Large intestine (tissue), 3 donors: ENCODE data around the gene SP100. TPM values are rescaled to one million over a fixed set of nuclear protein-coding genes. Genes with fewer than 3 reads are reported as not detected.

Experiments used
- DNase-seq, 2 donors: peaks; one replicate each; pipeline versions ENCODE4 v3.0.0 to v3.0.0-alpha.2; 2013
- H3K27ac ChIP-seq: one replicate; pipeline ENCODE4 v1.5.1; 2013; ENCODE audit warnings: low read length
- H3K27me3 ChIP-seq: 2 replicates; pipeline ENCODE4 v1.6.1; 2013; ENCODE audit warnings: low read length; ENCODE audit not compliant: control insufficient read depth, insufficient read depth
- H3K36me3 ChIP-seq: 2 replicates; pipeline ENCODE4 v1.6.1; 2013; ENCODE audit warnings: low read length; ENCODE audit not compliant: control insufficient read depth, insufficient read depth
- H3K4me1 ChIP-seq: one replicate; pipeline ENCODE4 v1.6.1; 2013; ENCODE audit warnings: low read length; ENCODE audit not compliant: control insufficient read depth, insufficient read depth
- H3K4me3 ChIP-seq: one replicate; pipeline ENCODE4 v1.5.1; 2013; ENCODE audit warnings: low read length
- H3K9me3 ChIP-seq: one replicate; pipeline ENCODE4 v1.6.1; 2013; ENCODE audit warnings: mild to moderate bottlenecking, low read depth, low read length, moderate library complexity; ENCODE audit not compliant: control insufficient read depth
- WGBS: methylation state at CpG from one replicate; pipeline ENCODE4 v1.1.5; 2013; ENCODE audit warnings: low lambda C conversion rate; ENCODE audit not compliant: insufficient coverage; 5-methylcytosine and 5-hydroxymethylcytosine counted together
- polyA plus RNA-seq: library from polyadenylated mRNA; unstranded; fragments of 120-200 nt; gene quantifications from one replicate; pipeline ENCODE4 v1.2.1, GENCODE V29; 2013

SP100 gene
- polyA plus RNA-seq, 1 donor: 43.7 TPM

DNA sequence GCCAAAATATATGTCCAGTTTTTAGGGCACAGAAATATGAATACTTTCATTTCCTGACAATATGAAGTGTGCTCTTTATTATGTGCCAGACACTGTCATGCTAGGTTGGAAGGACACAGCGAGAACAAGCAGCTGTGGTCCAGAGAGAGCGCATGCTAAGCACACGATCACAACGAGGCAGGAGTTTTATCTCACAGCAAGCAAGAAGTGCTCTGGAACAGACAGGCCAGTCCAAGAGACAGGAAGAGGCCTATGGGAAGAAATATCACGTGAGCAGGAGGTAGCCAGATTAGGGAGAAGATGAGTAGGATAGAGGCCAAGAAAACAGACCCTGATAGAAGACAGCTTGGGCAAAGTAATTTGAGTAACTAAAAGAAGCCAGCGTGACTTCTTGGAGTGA lies 161.1 kb downstream of the SP100 start:
- H3K27ac ChIP-seq: no peak overlapping the region
- DNase-seq: peak in 1 of 2 donors; percentile 9

DNA sequence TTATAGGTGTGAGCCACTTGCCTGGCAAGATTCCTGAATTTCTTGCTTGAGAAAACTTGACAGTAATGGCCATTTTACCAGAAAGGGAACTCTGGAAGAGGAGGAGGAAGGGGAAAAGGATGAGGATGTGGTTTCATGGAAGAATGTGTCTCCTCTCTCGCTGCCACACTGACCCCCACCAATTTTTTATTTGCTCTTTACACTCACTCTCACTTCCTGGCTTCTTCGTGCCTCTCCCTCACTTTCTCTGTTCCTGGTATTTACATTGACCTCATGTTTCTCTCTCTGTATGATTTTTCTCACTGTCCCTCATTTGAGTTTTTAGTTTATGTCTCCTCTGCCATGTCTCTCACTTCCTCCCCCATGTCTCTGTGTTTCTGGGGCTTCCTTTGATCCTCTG lies 162.1 kb downstream of the SP100 start:
- no peaks in the 10 kb centered on the region for H3K4me1 ChIP-seq
- H3K4me3 ChIP-seq: no peak overlapping the region
- H3K27ac ChIP-seq: no peak overlapping the region
- no peak for DNase-seq
- peaks cover 5% of the 10 kb centered on the region for H3K27me3 ChIP-seq
- no peaks in the 10 kb centered on the region for H3K36me3 ChIP-seq
- H3K9me3 ChIP-seq: no peaks in the 10 kb centered on the region
- WGBS: 17% methylated on average over 2 of the region's 2 CpGs

More for the DNA sequence above, 161.1 kb downstream of the SP100 start:
- Histone ChIP-seq H3K4me3 (no peak overlapping the region), H3K4me1 (no peaks in the 10 kb centered on the region), H3K9me3 (no peaks in the 10 kb centered on the region), H3K36me3 (no peaks in the 10 kb centered on the region), H3K27me3 (peaks cover 5% of the 10 kb centered on the region)
- 80% methylated on average over 1 of the region's 6 CpGs for WGBS

DNA sequence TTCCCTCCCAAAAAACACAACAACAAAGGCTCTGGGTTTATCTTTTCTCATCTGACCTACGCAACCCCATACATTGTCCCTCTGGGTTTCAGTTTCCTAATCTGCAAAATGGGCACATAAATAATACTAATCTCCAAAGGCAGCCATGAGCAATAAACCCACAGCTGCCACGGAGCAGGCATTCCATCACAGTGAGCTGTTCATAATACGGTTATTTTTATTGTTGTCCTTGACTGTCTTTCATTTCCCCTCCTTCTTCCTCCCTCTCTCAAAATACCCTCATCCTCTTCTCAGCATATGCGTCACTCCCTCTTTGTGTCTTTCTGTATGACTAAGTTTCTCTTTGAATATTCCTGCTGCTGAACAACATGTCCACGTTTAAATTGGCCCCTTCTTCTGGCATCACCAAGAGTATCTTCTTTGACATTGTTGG lies 166.9 kb downstream of the SP100 start:
- no peak for DNase-seq
- Histone ChIP-seq H3K36me3 (no peaks in the 10 kb centered on the region), H3K9me3 (no peaks in the 10 kb centered on the region), H3K4me3 (no peak overlapping the region), H3K4me1 (no peaks in the 10 kb centered on the region), H3K27ac (no peak overlapping the region), H3K27me3 (peaks cover 5% of the 10 kb centered on the region)
- WGBS: 89% methylated on average over 3 of the region's 5 CpGs

DNA sequence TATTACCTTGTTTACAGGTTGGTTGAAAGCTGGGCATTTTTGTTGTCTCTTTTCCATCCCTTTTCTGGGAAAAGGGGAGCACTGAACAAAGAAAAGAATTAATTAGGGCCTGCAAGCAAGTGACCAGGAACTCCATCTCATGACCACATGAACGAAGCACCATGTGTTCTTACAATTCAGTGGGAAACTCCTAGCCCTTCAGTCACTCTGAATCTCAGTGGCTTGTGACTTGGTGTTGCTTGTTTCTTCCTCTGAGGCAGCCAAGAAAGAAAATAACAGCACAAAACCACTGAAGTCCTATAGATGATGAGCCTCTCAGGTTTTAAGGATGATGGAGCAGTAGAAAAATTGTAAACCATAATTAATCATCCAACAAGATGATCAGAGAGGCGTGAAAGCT lies 167.6 kb downstream of the SP100 start:
- Histone ChIP-seq H3K4me1 (no peaks in the 10 kb centered on the region), H3K27ac (no peak overlapping the region), H3K27me3 (peaks cover 5% of the 10 kb centered on the region), H3K36me3 (no peaks in the 10 kb centered on the region), H3K4me3 (no peak overlapping the region), H3K9me3 (no peaks in the 10 kb centered on the region)
- no CpG with 5 or more reads among the region's 2 CpGs for WGBS
- no peak for DNase-seq

DNA sequence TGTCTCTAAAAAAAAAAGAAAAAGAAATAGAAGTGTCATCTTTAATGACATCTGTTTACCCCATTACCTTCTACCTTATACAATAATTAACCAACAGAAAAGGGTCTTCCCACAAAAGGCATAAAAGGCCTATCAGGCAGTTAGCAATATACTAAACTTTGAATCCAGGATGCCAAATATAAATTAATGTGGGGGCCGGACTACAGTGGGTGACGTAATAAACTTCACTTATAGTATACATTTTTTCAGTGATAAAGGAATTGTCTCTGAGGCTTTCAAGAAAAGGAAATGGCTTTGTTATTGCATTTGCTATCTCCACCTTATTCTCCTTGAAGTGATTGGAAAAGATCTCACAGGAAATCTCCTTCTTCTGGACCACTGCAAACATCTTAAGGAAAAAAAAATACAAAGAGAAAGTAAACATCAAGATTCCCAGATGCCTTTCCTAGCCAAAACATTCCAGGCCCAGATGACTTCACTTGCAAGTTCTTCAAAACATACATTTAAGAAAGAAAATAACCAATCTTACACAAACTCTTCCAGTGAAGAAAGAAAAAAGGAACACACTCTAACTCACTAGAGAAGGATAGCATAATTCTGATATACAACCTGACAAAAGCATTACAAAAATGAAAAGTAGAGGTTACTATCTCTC lies 170.5 kb downstream of the SP100 start:
- Histone ChIP-seq H3K4me3 (no peak overlapping the region), H3K27ac (no peak overlapping the region), H3K9me3 (no peaks in the 10 kb centered on the region), H3K4me1 (no peaks in the 10 kb centered on the region), H3K27me3 (no peaks in the 10 kb centered on the region), H3K36me3 (no peaks in the 10 kb centered on the region)
- WGBS: 70% methylated on average over 2 of the region's 2 CpGs
- DNase-seq: no peak

DNA sequence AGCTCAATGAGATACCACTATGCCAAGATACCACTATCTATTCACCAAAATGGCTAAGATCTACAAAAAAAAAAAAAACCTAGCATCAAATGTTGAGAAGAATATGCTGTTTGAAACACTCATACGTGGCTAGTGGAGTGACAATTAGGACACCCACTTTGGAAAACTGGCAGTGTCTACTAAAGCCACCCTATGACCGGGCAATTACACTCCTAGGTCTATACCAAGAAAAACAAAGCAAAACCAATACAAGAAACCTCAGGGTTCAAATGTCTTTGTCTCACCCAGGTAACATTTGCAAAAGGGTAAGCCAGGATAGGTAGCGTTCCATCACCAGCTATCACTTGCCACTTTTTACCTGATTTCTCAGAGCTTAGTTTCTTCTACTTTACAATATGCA lies 173.0 kb downstream of the SP100 start:
- H3K36me3 ChIP-seq: no peaks in the 10 kb centered on the region
- no peaks in the 10 kb centered on the region for H3K9me3 ChIP-seq
- no peak overlapping the region for H3K27ac ChIP-seq
- DNase-seq: no peak
- 100% methylated on average over 1 of the region's 3 CpGs for WGBS
- no peaks in the 10 kb centered on the region for H3K27me3 ChIP-seq
- H3K4me1 ChIP-seq: no peaks in the 10 kb centered on the region
- no peak overlapping the region for H3K4me3 ChIP-seq

DNA sequence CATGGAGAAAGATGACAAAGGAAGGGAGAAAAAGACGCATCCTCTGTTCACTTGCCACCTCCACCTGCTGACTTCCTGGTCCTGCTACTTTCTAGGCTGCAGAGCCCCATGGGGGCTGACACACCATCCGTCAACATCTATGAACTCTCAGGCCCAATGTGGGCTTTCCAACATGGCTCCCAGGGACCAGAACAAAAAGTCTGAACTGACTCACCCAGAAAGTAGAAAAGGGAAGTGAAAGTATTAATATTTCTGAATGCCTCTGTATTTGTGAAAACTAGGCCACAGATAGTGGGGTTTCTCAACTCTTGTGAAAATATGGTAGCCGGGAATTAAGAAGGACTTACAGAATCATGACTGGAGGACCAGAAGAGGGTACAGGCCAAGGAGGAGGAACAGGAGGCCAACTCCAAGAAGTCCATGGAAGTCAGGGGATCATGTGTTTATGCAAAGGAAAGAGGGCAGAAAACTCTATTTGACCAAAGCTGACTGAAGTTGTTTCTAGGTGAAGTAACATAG lies 173.6 kb downstream of the SP100 start:
- Histone ChIP-seq H3K4me1 (no peaks in the 10 kb centered on the region), H3K27ac (no peak overlapping the region), H3K27me3 (no peaks in the 10 kb centered on the region), H3K36me3 (no peaks in the 10 kb centered on the region), H3K9me3 (no peaks in the 10 kb centered on the region), H3K4me3 (no peak overlapping the region)
- DNase-seq: no peak
- 100% methylated on average over 1 of the region's 3 CpGs for WGBS

DNA sequence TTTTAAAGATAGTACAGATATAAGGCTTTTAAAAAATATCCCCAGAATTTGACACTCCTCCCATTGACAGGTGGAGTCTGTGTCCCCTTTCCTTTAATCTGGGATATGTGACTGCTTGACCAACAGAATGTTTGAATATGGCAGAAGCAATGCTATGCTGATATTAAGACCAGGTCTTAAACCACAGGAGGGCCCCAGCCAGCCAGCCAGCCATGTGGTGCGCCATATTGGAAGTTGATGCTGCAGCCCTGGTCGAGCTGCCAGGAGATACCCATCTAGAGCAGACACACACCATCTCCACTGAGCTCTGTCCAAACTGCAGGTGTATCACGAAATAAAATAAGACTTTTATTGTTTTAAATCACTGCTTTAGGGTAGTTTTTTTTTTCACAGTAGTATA lies 174.3 kb downstream of the SP100 start:
- Histone ChIP-seq H3K4me1 (no peaks in the 10 kb centered on the region), H3K4me3 (no peak overlapping the region), H3K27me3 (no peaks in the 10 kb centered on the region), H3K9me3 (no peaks in the 10 kb centered on the region), H3K27ac (no peak overlapping the region), H3K36me3 (no peaks in the 10 kb centered on the region)
- DNase-seq: no peak
- WGBS: 67% methylated on average over 2 of the region's 3 CpGs

DNA sequence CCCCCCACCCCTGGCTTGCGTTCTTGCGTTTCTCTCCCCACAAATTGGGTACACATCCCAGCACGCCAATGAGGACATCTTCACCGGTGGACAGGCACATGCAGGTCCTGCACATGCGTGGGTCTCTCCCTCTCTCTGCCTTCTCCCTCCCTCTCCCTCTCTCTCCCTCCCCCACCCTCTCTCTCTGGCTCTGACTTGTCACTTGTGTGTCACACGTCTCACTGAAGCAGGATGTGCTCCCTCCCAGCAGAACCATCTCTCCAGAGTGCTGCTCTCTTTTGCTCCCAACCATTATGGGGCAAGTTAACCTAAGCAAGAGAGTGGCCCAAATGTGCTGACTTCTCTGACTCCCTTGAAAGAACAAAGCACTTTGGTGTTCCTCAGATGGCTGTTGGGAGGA lies 175.8 kb downstream of the SP100 start:
- Histone ChIP-seq H3K27me3 (no peaks in the 10 kb centered on the region), H3K27ac (no peak overlapping the region), H3K4me3 (no peak overlapping the region), H3K36me3 (no peaks in the 10 kb centered on the region), H3K4me1 (no peaks in the 10 kb centered on the region), H3K9me3 (no peaks in the 10 kb centered on the region)
- no CpG with 5 or more reads among the region's 6 CpGs for WGBS
- DNase-seq: no peak

DNA sequence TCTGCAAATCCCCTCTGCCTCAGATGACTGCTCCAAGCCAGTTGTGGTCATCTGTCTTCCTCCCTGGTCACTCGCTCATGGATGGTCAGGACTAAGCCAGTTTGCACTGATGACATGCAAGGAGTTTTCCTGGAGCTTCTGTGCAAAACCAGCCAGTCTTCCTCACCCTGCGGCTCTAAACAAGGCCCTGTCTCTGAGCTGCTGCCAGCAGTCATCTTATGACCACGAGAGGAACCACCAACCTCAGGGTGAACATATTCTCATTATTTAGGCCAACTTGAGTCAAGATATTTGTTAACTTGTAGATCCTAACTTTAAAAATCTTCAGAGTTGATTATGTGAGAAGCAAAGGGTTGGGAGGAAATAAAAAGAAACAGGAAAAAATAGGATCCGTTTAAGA lies 176.8 kb downstream of the SP100 start:
- Histone ChIP-seq H3K9me3 (no peaks in the 10 kb centered on the region), H3K27me3 (no peaks in the 10 kb centered on the region), H3K36me3 (no peaks in the 10 kb centered on the region), H3K4me3 (no peak overlapping the region), H3K4me1 (no peaks in the 10 kb centered on the region), H3K27ac (no peak overlapping the region)
- no CpG with 5 or more reads among the region's 4 CpGs for WGBS
- no peak for DNase-seq
